GM18526 (cell line): ENCODE measurements around the gene LRMDA.

Source experiments
- POLR2A ChIP-seq: IDR thresholded peaks from 3 replicates; pipeline ENCODE4 v1.6.1; 2011; ENCODE audit not compliant: insufficient read length; ENCODE audit errors: extremely low read depth

The LRMDA gene

GRCh38 chr10:75431180-75432111 lies at the start of gene LRMDA:
LRMDA (plus strand) TSS chr10:75431624.
- no peak for TF ChIP-seq POLR2A

- no peak for TF ChIP-seq POLR2A
Observed at GRCh38 chr10:75386128-75386527, 45.3 kb upstream of the LRMDA start.

- no peak for TF ChIP-seq POLR2A
Observed at GRCh38 chr10:75388082-75388481, 43.3 kb upstream of the LRMDA start.

GRCh38 chr10:75390178-75390577 lies 41.2 kb upstream of the LRMDA start:
- no peak for TF ChIP-seq POLR2A

- no peak for TF ChIP-seq POLR2A
Observed at GRCh38 chr10:75392271-75392670, 39.2 kb upstream of the LRMDA start.

- no peak for TF ChIP-seq POLR2A
Observed at GRCh38 chr10:75392744-75393143, 38.7 kb upstream of the LRMDA start.

- TF ChIP-seq POLR2A, result no peak
Observed at GRCh38 chr10:75394221-75394620, 37.2 kb upstream of the LRMDA start.

GRCh38 chr10:75395066-75395931 lies 36.1 kb upstream of the LRMDA start:
- TF ChIP-seq POLR2A, result no peak

GRCh38 chr10:75395932-75396630 lies 35.3 kb upstream of the LRMDA start:
- no peak for TF ChIP-seq POLR2A

- TF ChIP-seq POLR2A, result no peak
Observed at GRCh38 chr10:75396631-75397495, 34.6 kb upstream of the LRMDA start.

GRCh38 chr10:75397496-75398199 lies 33.8 kb upstream of the LRMDA start:
- TF ChIP-seq POLR2A, result no peak

GRCh38 chr10:75398200-75398691 lies 33.2 kb upstream of the LRMDA start:
- no peak for TF ChIP-seq POLR2A

GRCh38 chr10:75398692-75399460 lies 32.5 kb upstream of the LRMDA start:
- TF ChIP-seq POLR2A, result no peak

- no peak for TF ChIP-seq POLR2A
Observed at GRCh38 chr10:75399461-75400162, 31.8 kb upstream of the LRMDA start.
